NCI-H1092 (cell line): ENCODE results near the gene PRKAG2.

Source experiments
- DNase-seq: peaks from one replicate; lab custom pipeline; 2025; lab: John Stamatoyannopoulos, UW

Gene PRKAG2

DNA sequence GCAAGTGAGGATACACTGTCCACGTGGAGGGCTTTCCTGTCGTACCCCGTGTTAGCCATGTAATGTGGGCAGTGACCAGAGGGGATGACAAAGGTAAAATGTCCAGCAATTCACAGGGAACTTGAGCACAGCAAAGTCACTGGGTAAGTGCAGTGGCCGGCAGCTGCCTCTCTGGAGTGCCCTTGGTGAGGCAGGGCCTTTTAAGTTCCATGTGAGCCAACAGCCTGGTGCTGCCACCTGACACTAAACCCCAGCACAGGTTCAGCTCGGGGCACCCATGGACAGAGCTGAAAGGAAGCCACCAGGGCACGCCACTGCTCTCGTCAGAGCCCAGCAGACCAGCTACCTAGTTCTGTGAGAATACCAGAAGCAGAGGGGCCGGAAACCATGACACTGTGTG, 168.3 kb downstream of the PRKAG2 start:
- no peak for DNase-seq

- DNase-seq, result no peak
Measured at GRCh38 chr7:151707757-151708156, 169.2 kb downstream of the PRKAG2 start.

DNA sequence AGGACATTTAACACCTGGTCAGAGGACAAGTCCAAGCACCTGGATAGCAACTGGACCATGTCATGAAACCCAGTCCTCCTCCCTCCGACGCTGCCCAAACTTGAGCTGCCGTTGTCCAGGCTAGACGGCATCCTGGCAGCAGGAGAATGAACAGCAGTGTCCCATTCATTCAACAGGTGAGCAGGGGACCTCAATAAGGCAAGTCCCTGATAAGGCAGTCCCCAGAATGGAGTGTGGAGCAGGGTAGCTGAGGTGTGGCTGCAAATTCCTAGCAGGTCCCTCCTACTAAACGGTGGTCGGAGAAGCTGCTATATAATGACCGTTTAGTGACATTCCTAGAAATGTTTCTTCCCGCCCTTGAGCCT, 169.8 kb downstream of the PRKAG2 start:
- DNase-seq, result no peak

GRCh38 chr7:151706277-151707104, 170.4 kb downstream of the PRKAG2 start:
- DNase-seq, result no peak

DNA sequence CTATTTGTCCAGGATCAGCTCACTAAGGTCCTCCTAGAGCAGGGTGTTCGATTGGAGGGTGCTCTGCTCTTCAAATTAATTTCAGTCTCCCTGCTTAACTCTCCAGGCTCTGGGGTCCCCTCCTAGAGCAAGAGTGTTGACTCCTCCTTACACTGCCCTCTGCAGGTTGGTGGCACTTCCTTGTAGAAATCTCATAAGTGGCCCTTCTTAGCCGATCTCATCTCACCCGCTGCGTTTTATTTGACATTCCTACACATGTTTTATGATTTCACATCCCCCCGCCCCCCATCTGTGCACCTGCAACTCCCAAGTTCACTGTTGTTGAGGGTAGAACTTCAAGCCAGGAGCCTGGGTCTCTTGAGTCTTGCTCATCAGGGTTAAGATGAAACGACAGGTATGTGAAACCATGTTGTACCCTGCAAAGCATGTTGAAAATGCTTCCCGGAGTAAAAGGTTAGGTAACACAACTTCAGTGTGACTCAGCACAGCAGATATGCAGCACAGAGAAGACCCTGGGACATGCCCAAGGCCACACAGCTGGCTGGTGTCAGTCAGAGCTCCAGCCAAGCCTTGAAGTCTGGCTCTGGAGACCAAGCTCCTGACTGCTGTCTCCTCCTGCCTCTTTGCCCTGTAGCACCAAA, 171.2 kb downstream of the PRKAG2 start:
- DNase-seq, result peak; percentile 12

DNA sequence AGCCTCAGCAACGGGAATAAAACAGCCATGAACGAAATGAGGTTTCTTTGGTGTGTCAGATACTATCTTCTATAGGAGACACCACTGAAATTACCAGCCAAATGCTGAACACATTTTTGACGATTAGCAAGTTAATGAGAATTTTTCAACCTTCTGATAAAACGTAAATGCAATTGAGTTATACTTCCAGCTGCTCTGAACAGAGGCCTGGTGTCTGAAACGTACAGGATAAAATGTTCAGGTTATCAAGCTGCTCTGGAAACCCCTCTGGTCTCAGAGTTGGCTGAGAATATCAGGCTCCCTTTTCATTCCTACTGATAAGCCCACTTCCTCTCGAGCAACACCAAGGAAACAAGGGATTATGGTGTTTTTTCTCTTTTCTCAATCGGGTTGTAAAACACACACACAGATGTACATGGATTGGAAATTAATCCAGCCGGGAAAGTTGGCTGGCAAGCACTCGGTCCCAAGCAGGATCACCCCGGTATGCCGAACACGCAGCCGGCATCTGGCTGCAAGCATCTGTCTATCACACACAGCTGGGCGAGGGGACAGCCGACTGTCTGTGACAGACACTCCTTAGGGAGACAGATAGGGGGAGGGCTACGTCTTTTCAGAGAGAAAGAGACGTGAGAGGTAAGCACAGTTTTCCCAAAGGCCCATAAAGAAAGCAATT, 171.8 kb downstream of the PRKAG2 start:
- no peak for DNase-seq

GRCh38 chr7:151704299-151704959, 172.5 kb downstream of the PRKAG2 start:
- no peak for DNase-seq

DNA sequence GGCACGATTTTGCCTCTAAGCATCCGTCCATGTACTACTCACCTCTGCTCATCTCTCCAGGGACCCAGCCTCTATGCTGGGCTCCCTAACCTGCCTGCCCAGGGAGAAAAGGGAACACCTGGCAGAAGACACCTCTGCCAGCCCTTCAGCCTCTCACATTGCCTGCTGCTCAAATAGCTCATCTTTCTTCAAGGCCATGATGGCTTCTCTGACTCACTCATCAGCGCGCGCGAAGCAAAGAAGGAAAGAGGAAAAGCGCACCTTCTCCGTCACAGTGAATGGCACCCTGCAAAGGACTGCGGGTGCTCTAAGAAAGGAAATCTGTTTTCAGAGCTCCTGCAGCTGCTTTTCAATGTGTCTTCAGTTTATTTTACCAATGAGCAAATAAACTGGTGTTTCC, 174.0 kb downstream of the PRKAG2 start:
- no peak for DNase-seq

DNA sequence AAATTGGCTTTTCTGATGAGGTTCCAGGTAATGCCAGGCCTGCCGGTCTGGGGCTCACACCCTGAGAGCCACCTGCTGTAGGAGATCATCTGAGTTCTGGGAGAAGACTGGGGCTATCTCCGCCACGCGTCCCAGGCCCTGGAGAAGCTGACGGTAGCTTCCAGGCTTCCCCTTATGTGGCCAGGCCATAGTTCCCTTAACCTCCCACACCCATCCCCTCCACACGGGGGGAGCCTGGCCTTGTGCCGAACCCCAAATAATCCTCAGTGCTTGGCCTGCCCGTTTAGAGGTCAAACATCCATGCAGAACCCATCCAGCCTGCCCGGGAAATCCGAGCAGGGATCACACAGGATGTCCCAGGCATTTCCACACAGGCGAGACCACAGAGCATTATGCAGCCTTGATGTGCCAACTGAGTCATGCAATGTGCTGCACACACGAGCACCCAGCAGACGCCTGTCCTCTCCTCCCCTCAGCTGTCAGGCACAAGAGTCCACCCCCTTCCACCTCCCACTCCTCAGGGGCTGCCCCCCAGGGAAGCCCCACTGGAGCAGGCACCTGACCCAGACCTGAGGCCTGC, 176.2 kb downstream of the PRKAG2 start:
- no peak for DNase-seq

GRCh38 chr7:151699928-151700319, 177.0 kb downstream of the PRKAG2 start:
- DNase-seq, result no peak

- DNase-seq, result no peak
Measured at GRCh38 chr7:151699147-151699927, 177.6 kb downstream of the PRKAG2 start.

DNA sequence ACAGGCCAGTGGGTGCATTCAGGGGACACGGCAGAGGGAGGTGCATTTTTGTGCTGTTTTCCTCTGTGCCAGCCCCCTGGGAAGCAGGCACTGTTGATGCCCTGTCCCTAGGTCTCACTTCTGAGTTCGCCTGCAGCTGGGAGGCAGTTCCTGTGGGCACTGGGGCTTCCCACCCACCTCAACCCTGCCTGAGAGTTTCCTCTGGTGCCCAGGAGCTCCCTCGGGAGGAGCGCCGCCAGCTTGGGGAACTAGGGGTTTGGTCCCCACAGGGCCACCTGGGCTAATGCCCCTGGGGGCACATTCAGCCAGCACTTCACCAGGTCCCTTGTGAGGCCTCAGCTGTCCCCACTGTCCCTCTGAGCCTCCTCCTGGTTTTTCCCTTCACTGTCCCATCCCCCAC, 179.0 kb downstream of the PRKAG2 start:
- DNase-seq, result no peak

DNA sequence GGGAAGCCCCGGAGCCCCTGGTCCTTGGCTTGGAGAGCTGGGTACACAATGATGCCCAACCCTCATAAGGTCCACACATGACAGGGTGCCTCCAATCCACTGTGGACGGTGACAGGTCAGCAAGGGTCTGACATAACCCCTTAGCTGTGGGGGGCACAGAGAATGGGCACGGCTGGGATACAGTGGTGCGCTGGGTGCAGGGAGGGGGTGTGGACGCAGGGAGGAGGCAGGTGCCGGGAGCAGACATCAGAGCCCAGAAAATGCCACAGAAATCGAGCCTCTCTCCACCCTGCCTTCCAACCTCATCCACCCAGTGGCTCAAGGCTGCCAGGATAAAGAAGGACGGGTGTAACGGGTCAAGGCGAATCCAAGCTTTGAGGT, 179.4 kb downstream of the PRKAG2 start:
- DNase-seq, result no peak

GRCh38 chr7:151696721-151697514, 180.0 kb downstream of the PRKAG2 start:
- DNase-seq, result peak; percentile 74

DNA sequence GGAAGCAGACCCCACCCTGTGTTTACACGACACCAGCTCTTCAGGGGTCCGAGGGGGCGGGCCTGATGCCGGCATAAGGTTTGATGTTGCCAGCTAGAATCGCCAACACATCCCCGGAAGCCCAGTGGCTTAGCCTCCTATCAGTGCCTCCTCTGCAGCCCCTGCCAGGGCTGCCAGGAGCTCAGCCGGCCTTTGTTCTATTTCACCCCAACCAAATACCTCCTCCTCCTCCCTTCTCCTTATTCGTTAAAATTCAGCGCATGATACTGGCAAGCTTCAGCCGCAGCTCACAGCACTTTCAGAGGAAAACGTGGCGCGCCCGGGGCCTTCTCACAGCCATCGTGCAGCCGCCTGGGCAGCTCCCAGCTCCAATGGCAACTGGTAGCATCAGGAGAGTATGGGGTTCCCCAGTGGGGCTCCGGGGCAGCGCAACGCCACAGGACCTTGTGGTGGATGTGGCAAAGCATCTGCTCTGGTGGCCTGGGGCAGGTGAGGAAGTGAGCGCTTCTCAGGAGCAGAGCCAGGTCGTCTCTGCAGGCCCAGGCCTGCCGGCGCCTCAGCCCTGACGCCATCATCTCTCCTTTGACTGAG, 180.9 kb downstream of the PRKAG2 start:
- DNase-seq, result no peak

GRCh38 chr7:151694828-151695580, 181.9 kb downstream of the PRKAG2 start:
- no peak for DNase-seq

- DNase-seq, result no peak
Measured at GRCh38 chr7:151694441-151694827, 182.5 kb downstream of the PRKAG2 start.

DNA sequence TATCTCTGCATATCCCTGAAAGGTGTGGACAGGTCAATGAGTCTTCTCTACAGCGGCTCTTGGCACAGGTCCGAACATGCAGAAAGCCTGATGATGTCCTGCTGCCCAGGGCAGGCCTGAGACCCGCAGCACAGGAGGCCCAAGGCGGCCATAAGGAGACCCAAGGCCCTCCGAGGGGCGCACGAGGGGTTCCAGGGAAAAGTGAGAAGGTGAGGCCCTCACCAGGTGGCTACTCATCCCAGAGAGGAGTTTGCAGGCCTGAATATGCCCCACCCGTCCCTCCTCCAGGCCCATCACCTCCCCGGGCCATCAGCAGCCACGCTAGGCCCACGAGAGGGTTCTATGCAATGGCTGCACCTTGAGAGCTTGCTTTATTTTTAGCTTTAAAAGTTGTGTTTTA, 183.8 kb downstream of the PRKAG2 start:
- no peak for DNase-seq

DNA sequence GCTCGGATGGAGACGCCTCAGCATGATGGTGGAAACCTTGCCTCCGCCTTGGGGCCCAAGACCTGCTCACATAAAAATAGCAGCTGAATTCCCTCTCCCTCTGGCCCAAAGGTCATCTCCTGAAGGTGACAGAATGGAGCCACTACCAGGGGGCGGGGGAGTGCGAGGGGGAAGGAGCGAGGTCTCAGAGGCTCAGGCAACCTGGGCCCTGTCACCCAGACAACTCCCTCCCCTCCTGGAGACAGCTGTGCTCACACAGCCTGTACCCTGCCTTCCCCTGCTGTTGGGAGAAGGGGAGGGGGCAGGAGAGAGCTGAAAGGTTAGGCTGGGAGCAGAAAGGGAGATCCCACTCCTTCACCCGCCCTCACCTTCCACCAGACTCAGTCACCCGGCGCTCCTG, 184.2 kb downstream of the PRKAG2 start:
- no peak for DNase-seq

DNA sequence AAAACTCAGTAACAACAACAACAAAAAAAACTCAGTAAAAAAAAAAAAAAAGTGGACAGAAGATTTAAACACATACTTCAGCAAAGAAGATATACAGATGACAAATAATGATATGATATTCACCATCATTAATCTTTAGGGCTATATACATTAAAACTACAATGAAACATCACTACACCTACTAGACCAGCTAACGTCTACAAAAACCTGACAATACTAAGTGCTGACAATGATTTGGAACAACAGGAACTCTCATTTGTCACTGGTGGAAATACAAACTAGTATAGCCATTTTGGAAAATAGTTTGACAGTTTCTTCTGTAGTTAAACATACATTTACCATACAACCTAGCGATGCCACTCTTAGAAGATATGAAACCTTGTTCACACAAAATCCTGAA, 185.5 kb downstream of the PRKAG2 start:
- no peak for DNase-seq
